Spleen (tissue), 11 donors: ENCODE measurements around the gene NTNG1. TPM values are rescaled to one million over a fixed set of nuclear protein-coding genes. Genes with fewer than 3 reads are reported as not detected.

ENCODE experiments used
- DNase-seq: peaks from one replicate; pipeline ENCODE4 v3.0.0-alpha.2; 2020
- H3K27ac ChIP-seq, 8 donors: fragments of 200-600 bp; sonication (generic) in 7 of 8; 1 replicate in 4 of 8; 2 replicates in 4 of 8; pipeline versions ENCODE4 v1.5.0 to v1.8.0; 2016 to 2021; ENCODE audit warnings: inconsistent platforms in 4 of 8, mild to moderate bottlenecking in 4 of 8, moderate library complexity in 1 of 8
- H3K27me3 ChIP-seq, 7 donors: fragments of 200-600 bp; sonication (generic) in 6 of 7; replicated peaks in 1 of 7; 1 replicate in 4 of 7; 2 replicates in 3 of 7; pipeline versions ENCODE4 v1.5.0 to v1.8.0; 2016 to 2021; ENCODE audit warnings: inconsistent platforms in 3 of 7, mild to moderate bottlenecking in 1 of 7
- H3K36me3 ChIP-seq, 6 donors: fragments of 200-600 bp; sonication (generic) in 5 of 6; 1 replicate in 4 of 6; 2 replicates in 2 of 6; pipeline versions ENCODE4 v1.5.0 to v1.8.0; 2016 to 2021; ENCODE audit warnings: inconsistent platforms in 2 of 6
- H3K4me1 ChIP-seq, 6 donors: fragments of 200-600 bp; sonication (generic) in 5 of 6; 1 replicate in 3 of 6; 2 replicates in 3 of 6; pipeline versions ENCODE4 v1.5.0 to v1.8.0; 2016 to 2021; ENCODE audit warnings: inconsistent platforms in 3 of 6
- H3K4me3 ChIP-seq, 8 donors: fragments of 200-600 bp; sonication (generic) in 7 of 8; 1 replicate in 4 of 8; 2 replicates in 4 of 8; pipeline versions ENCODE4 v1.5.0 to v1.8.0; 2016 to 2021; ENCODE audit warnings: inconsistent platforms in 4 of 8, mild to moderate bottlenecking in 4 of 8, moderate library complexity in 2 of 8
- H3K9me3 ChIP-seq, 8 donors: fragments of 200-600 bp; sonication (generic) in 7 of 8; 1 replicate in 4 of 8; 2 replicates in 4 of 8; pipeline versions ENCODE4 v1.5.0 to v1.8.0; 2016 to 2021; ENCODE audit warnings: inconsistent platforms in 4 of 8
- CTCF ChIP-seq, 11 experiments: fragments of 200-600 bp in 7 of 11; fragments of 450-650 bp in 4 of 11; sonication (generic) in 4 of 11; IDR thresholded peaks in 8 of 11; conservative IDR thresholded peaks in 3 of 11; 1 replicate in 7 of 11; 2 replicates in 4 of 11; pipeline versions ENCODE4 v1.4.0 to v1.8.0; 2016 to 2021; ENCODE audit warnings: antibody characterized with exemption in 11 of 11, inconsistent platforms in 4 of 11, mild to moderate bottlenecking in 1 of 11
- POLR2A ChIP-seq, 3 donors: fragments of 450-650 bp; IDR thresholded peaks; one replicate each; pipeline ENCODE4 v1.5.1; 2017; ENCODE audit warnings: antibody characterized with exemption in 3 of 3, mild to moderate bottlenecking in 1 of 3
- POLR2AphosphoS5 ChIP-seq, 3 donors: sonication (generic); formaldehyde crosslinking; IDR thresholded peaks; one replicate each; pipeline ENCODE4 v1.5.1; 2017; ENCODE audit warnings: antibody characterized with exemption in 3 of 3
- WGBS, 5 donors: extraction: QIAGEN DNeasy Blood & Tissue Kit in 3 of 5; methylation state at CpG; one replicate each; pipeline versions ENCODE4 v1.1.5 to v1.1.7; 2013 to 2018; 5-methylcytosine and 5-hydroxymethylcytosine counted together
- intact Hi-C: fragments of 100-400 bp; cut with DNase I; formaldehyde crosslinking; loops from one replicate; pipeline ENCODE4 v1.15.0; 2023; ENCODE audit warnings: low total_unique reads
- polyA plus RNA-seq, 3 donors: library from polyadenylated mRNA; stranded (reverse); fragments of 200-250 nt; gene quantifications; one replicate each; pipeline ENCODE4 v1.2.1, GENCODE V29; 2013
- total RNA-seq, 7 donors: library from RNA; depleted of rRNA in 3 of 7; stranded (reverse); fragments of >200 nt in 3 of 7; fragmentation: NEBNext Ultra II Directional in 4 of 7; extraction: Animal tissue kit (Norgen Biotek cat#: 25700) in 4 of 7; gene quantifications; one replicate each; pipeline versions ENCODE4 v1.1.0 to v1.2.1, GENCODE V29; 2016 to 2021
- donor health status: healthy with polysubstance abuse.
- donor health status: DM: no; HTN: no; CAD: no; lungs with moderate emphysema.
- donor health status: DM: no; HTN: no; CAD: no.
- donor health status: Bipolar disorder and iron deficiency.
- donor health status: healthy.
- donor health status: DM: no; HTN: no; CAD: no.
- donor health status: DM: yes; HTN: yes; CAD: no.

The NTNG1 gene
- total and polyA plus RNA-seq, 10 donors, result 0.11 to 2.0 (median 1.1) TPM

GRCh38 chr1:107454791-107455190 is 314.0 kb downstream of the NTNG1 start:
- 46 to 58% (median 54%) methylated on average over 4 of the region's 4 CpGs for WGBS, 5 donors
- intact Hi-C loops, result no loop called here
- H3K27me3 ChIP-seq, result no peaks in the 10 kb centered on the region

GRCh38 chr1:107457989-107458388 is 317.1 kb downstream of the NTNG1 start:
- H3K27ac ChIP-seq, result no peak overlapping the region
- H3K4me1 ChIP-seq, result peaks cover 0 to 34% (median 2%) of the 10 kb centered on the region in 6 donors
- DNase-seq, result no peak
- no peaks in the 10 kb centered on the region for H3K36me3 ChIP-seq
- WGBS, 5 donors, result 64 to 81% (median 74%) methylated on average over 3 of the region's 3 CpGs
- no peaks in the 10 kb centered on the region for H3K27me3 ChIP-seq
- TF ChIP-seq CTCF (IDR thresholded peaks at IDR 0.05 in 8 of 11, conservative IDR thresholded peaks at IDR 0.05 in 3 of 11) (no peak), POLR2AphosphoS5 (IDR thresholded peaks at IDR 0.05) (no peak), POLR2A (IDR thresholded peaks at IDR 0.05) (no peak)
- intact Hi-C loops, result no loop called here
- H3K4me3 ChIP-seq, result no peak overlapping the region
- H3K9me3 ChIP-seq, result no peaks in the 10 kb centered on the region

More at GRCh38 chr1:107454791-107455190, 314.0 kb downstream of the NTNG1 start:
- Histone ChIP-seq H3K4me3 (no peak overlapping the region), H3K27ac (peak overlapping the region in 1 of 8 donors; percentile 17), H3K9me3 (no peaks in the 10 kb centered on the region), H3K4me1 (peaks cover 0 to 47% (median 16%) of the 10 kb centered on the region in 6 donors), H3K36me3 (no peaks in the 10 kb centered on the region)
- no peak for DNase-seq
- TF ChIP-seq POLR2A (IDR thresholded peaks at IDR 0.05) (no peak), POLR2AphosphoS5 (IDR thresholded peaks at IDR 0.05) (no peak), CTCF (IDR thresholded peaks at IDR 0.05 in 8 of 11, conservative IDR thresholded peaks at IDR 0.05 in 3 of 11) (no peak)

- H3K4me3 ChIP-seq, result no peak overlapping the region
- H3K36me3 ChIP-seq, result no peaks in the 10 kb centered on the region
- H3K9me3 ChIP-seq, result no peaks in the 10 kb centered on the region
- H3K27me3 ChIP-seq, result no peaks in the 10 kb centered on the region
- H3K4me1 ChIP-seq, result peaks cover 0 to 22% (median 0%) of the 10 kb centered on the region in 6 donors
- TF ChIP-seq POLR2AphosphoS5 (IDR thresholded peaks at IDR 0.05), result no peak
- no peak for TF ChIP-seq POLR2A (IDR thresholded peaks at IDR 0.05)
- no peak for TF ChIP-seq CTCF (IDR thresholded peaks at IDR 0.05 in 8 of 11, conservative IDR thresholded peaks at IDR 0.05 in 3 of 11)
- peak overlapping the region in 1 of 8 donors; percentile 12 for H3K27ac ChIP-seq
- WGBS, 5 donors, result 74 to 85% (median 78%) methylated on average over 4 of the region's 4 CpGs
- intact Hi-C loops, result no loop called here
- DNase-seq, result no peak
Observed at GRCh38 chr1:107459204-107459904, 318.5 kb downstream of the NTNG1 start.

GRCh38 chr1:107460035-107460434 is 319.2 kb downstream of the NTNG1 start:
- 74 to 82% (median 76%) methylated on average over 8 of the region's 8 CpGs for WGBS, 5 donors

More at GRCh38 chr1:107460035-107460434, 319.2 kb downstream of the NTNG1 start:
- Histone ChIP-seq H3K4me3 (no peak overlapping the region), H3K9me3 (no peaks in the 10 kb centered on the region), H3K27ac (no peak overlapping the region), H3K27me3 (no peaks in the 10 kb centered on the region), H3K4me1 (peaks cover 0 to 15% (median 0%) of the 10 kb centered on the region in 6 donors), H3K36me3 (no peaks in the 10 kb centered on the region)
- DNase-seq, result no peak
- TF ChIP-seq POLR2A (IDR thresholded peaks at IDR 0.05), result no peak
- no peak for TF ChIP-seq CTCF (IDR thresholded peaks at IDR 0.05 in 8 of 11, conservative IDR thresholded peaks at IDR 0.05 in 3 of 11)
- no peak for TF ChIP-seq POLR2AphosphoS5 (IDR thresholded peaks at IDR 0.05)
- intact Hi-C loops, result no loop called here
